PC-3 (cell line): ENCODE results near the gene CCDC159. TPM values are rescaled to one million over a fixed set of nuclear protein-coding genes. Genes with fewer than 3 reads are reported as not detected.
A peak's percentile ranks its signal among the peaks of the same experiment; 100 is the strongest.

Experiments used
- ATAC-seq: fragments of 200-7000 bp; cut with Tn5 transposase; 2 replicates; pipeline ENCODE4 v1.9.1; 2020; ENCODE audit warnings: mild to moderate bottlenecking, moderate library complexity
- BruUV-seq: library from RNA; stranded (reverse); fragments of 400-500 nt; replicated peaks from 2 replicates; lab custom pipeline; 2021; lab: Mats Ljungman, UMichigan
- CTCF ChIA-PET: fragments of 300-600 bp; sonication (Branson Sonifier 250); formaldehyde crosslinking; loops from one replicate; lab custom pipeline; 2022; ENCODE audit warnings: antibody characterized with exemption; lab: Charles Lee
- POLR2A ChIA-PET: fragments of 300-600 bp; sonication (Branson Sonifier 250); formaldehyde crosslinking; loops from one replicate; lab custom pipeline; 2022; ENCODE audit warnings: antibody characterized with exemption; ENCODE audit not compliant: unreplicated experiment; lab: Charles Lee
- DNase-seq: peaks from one replicate; pipeline ENCODE4 v3.0.0-alpha.2; 2015
- H2AFZ ChIP-seq: fragments of 300-600 bp; sonication (generic); 2 replicates; pipeline ENCODE4 v1.6.0; 2016; ENCODE audit warnings: antibody characterized with exemption, low read length
- H3F3A ChIP-seq: fragments of 300-600 bp; sonication (generic); one replicate; pipeline ENCODE4 v1.6.0; 2017; ENCODE audit warnings: antibody characterized with exemption, low read length, control low read depth, mild to moderate bottlenecking; ENCODE audit not compliant: unreplicated experiment
- H3K27ac ChIP-seq: fragments of 300-600 bp; sonication (generic); 2 replicates; pipeline ENCODE4 v1.5.1; 2016; ENCODE audit warnings: mild to moderate bottlenecking, low read length
- H3K27me3 ChIP-seq: fragments of 300-600 bp; sonication (generic); 2 replicates; pipeline ENCODE4 v1.6.1; 2016; ENCODE audit warnings: low read length, mixed read lengths
- H3K36me3 ChIP-seq: fragments of 300-600 bp; sonication (generic); 2 replicates; pipeline ENCODE4 v1.6.1; 2016; ENCODE audit warnings: low read depth, mixed run types, low read length, mixed read lengths
- H3K4me1 ChIP-seq: fragments of 300-600 bp; sonication (generic); 2 replicates; pipeline ENCODE4 v1.5.1; 2016; ENCODE audit warnings: low read length; ENCODE audit not compliant: insufficient read depth
- H3K4me2 ChIP-seq: fragments of 300-600 bp; sonication (generic); 2 replicates; pipeline ENCODE4 v1.6.0; 2016; ENCODE audit warnings: low read length
- H3K4me3 ChIP-seq: fragments of 300-600 bp; sonication (generic); 2 replicates; pipeline ENCODE4 v1.5.1; 2016; ENCODE audit warnings: mild to moderate bottlenecking, low read length, mixed read lengths
- H3K79me2 ChIP-seq: fragments of 300-600 bp; sonication (generic); 2 replicates; pipeline ENCODE4 v1.6.1; 2017; ENCODE audit warnings: low read length, mixed read lengths
- H3K9ac ChIP-seq: fragments of 300-600 bp; sonication (generic); 2 replicates; pipeline ENCODE4 v1.6.0; 2016; ENCODE audit warnings: mild to moderate bottlenecking, low read length
- H3K9me2 ChIP-seq: fragments of 300-600 bp; sonication (generic); replicated peaks from 2 replicates; pipeline ENCODE4 v1.6.1; 2016; ENCODE audit warnings: mixed run types, low read length, mixed read lengths
- H3K9me3 ChIP-seq: fragments of 300-600 bp; sonication (generic); 2 replicates; pipeline ENCODE4 v1.6.1; 2016; ENCODE audit warnings: low read length, mixed read lengths
- H4K20me1 ChIP-seq: fragments of 300-600 bp; sonication (generic); 2 replicates; pipeline ENCODE4 v1.6.1; 2016; ENCODE audit warnings: low read length, mixed read lengths
- CTCF ChIP-seq: fragments of 300-600 bp; sonication (generic); conservative IDR thresholded peaks from 2 replicates; pipeline ENCODE4 v1.5.1; 2017; ENCODE audit warnings: antibody characterized with exemption, low read depth, mild to moderate bottlenecking, low read length
- EZH2 ChIP-seq: fragments of 300-600 bp; sonication (generic); IDR thresholded peaks from one replicate; pipeline ENCODE4 v1.6.1; 2017; ENCODE audit warnings: antibody characterized with exemption, mild to moderate bottlenecking, low read length; ENCODE audit not compliant: unreplicated experiment
- EZH2phosphoT487 ChIP-seq: fragments of 300-600 bp; sonication (generic); IDR thresholded peaks from 2 replicates; pipeline ENCODE4 v1.6.1; 2018; ENCODE audit warnings: mild to moderate bottlenecking, antibody characterized with exemption, low read length, borderline replicate concordance
- intact Hi-C: fragments of 100-400 bp; cut with micrococcal nuclease; formaldehyde crosslinking; loops from 2 replicates; pipeline ENCODE4 v1.9.0; 2023
- total RNA-seq: library from RNA; depleted of rRNA; stranded (reverse); fragments of >200 nt; gene quantifications from 2 replicates; pipeline ENCODE4 v1.2.3, GENCODE V29; 2014

The CCDC159 gene
- total RNA-seq, 1 experiment from 2014 or later = 10.3 TPM

GRCh38 chr19:11342429-11342828, 3.9 kb upstream of the CCDC159 start:
- peaks cover 39% of the 10 kb centered on the region for H3K79me2 ChIP-seq
- H3K9me3 ChIP-seq = no peaks in the 10 kb centered on the region
- intact Hi-C loops = no loop called here
- no TSS peak for BruUV-seq
- no peak overlapping the region for H3K4me3 ChIP-seq
- CTCF ChIA-PET = no interaction called here
- ATAC-seq (no peak), DNase-seq (no peak)
- H3K9ac ChIP-seq = no peak overlapping the region
- no peak for TF ChIP-seq EZH2
- no peak for TF ChIP-seq CTCF
- TF ChIP-seq EZH2phosphoT487 = no peak
- peaks cover 7% of the 10 kb centered on the region for H3K36me3 ChIP-seq
- H3K4me1 ChIP-seq = peaks cover 45% of the 10 kb centered on the region
- H3F3A ChIP-seq = no peaks in the 10 kb centered on the region
- no peak overlapping the region for H3K27ac ChIP-seq
- H3K27me3 ChIP-seq = no peaks in the 10 kb centered on the region
- POLR2A ChIA-PET = no interaction called here
- H4K20me1 ChIP-seq = no peaks in the 10 kb centered on the region
- no peaks in the 10 kb centered on the region for H3K9me2 ChIP-seq
- no peak overlapping the region for H3K4me2 ChIP-seq
- no peak overlapping the region for H2AFZ ChIP-seq

GRCh38 chr19:11345122-11345803, 1.1 kb upstream of the CCDC159 start:
- ChIA-PET CTCF (interaction anchor here (0.7 to 1.9 kb wide), 5 partner anchors 32 to 51 kb away, joined by 3 to 9 read pairs (median 7); no protein-coding TSS in a partner anchor), POLR2A (interaction anchor here (0.5 to 0.9 kb wide), 2 partner anchors 36 to 160 kb away, joined by 5 to 9 read pairs; partner anchors contain the start of gene ZNF653)
- Histone ChIP-seq H3F3A (no peaks in the 10 kb centered on the region), H2AFZ (peak overlapping the region; percentile 86), H3K27me3 (no peaks in the 10 kb centered on the region), H3K27ac (peak overlapping the region; percentile 72), H3K9me2 (no peaks in the 10 kb centered on the region), H3K36me3 (peaks cover 7% of the 10 kb centered on the region), H3K4me2 (peak overlapping the region; percentile 84), H3K4me1 (peaks cover 36% of the 10 kb centered on the region), H3K9me3 (no peaks in the 10 kb centered on the region), H3K9ac (peak overlapping the region; percentile 87), H4K20me1 (no peaks in the 10 kb centered on the region), H3K79me2 (peaks cover 23% of the 10 kb centered on the region), H3K4me3 (peak overlapping the region; percentile 80)
- peak; percentile 63 for DNase-seq
- no peak for TF ChIP-seq EZH2phosphoT487
- no peak for TF ChIP-seq EZH2
- no peak for TF ChIP-seq CTCF
- no TSS peak for BruUV-seq
- intact Hi-C loops = no loop called here
- 0 out of 2 replicates have a peak, but pooled peaks have one; percentile 2 for ATAC-seq

- no peaks in the 10 kb centered on the region for H3K9me3 ChIP-seq
- POLR2A ChIA-PET = no interaction called here
- ATAC-seq (no peak), DNase-seq (peak; percentile 55)
- no TSS peak for BruUV-seq
- peak overlapping the region; percentile 84 for H3K4me2 ChIP-seq
- 0 out of 2 replicates have a peak overlapping the region, but pooled peaks have one; percentile 25 for H3K27ac ChIP-seq
- peaks cover 22% of the 10 kb centered on the region for H3K79me2 ChIP-seq
- H3K27me3 ChIP-seq = no peaks in the 10 kb centered on the region
- no peaks in the 10 kb centered on the region for H3K36me3 ChIP-seq
- H3K9ac ChIP-seq = no peak overlapping the region
- CTCF ChIA-PET = no interaction called here
- no peaks in the 10 kb centered on the region for H4K20me1 ChIP-seq
- H3K4me1 ChIP-seq = peaks cover 36% of the 10 kb centered on the region
- no peak overlapping the region for H3K4me3 ChIP-seq
- TF ChIP-seq EZH2phosphoT487 (no peak), EZH2 (no peak), CTCF (no peak)
- H3K9me2 ChIP-seq = no peaks in the 10 kb centered on the region
- intact Hi-C loops = loop anchor here (2.0 kb wide), 1 partner anchor 55 kb away; no protein-coding TSS in a partner anchor
- no peak overlapping the region for H2AFZ ChIP-seq
- H3F3A ChIP-seq = no peaks in the 10 kb centered on the region
Observed at GRCh38 chr19:11347546-11348039, 1.3 kb downstream of the CCDC159 start.
